MCF 10A (cell line): ENCODE data around the gene USP35. TPM values are rescaled to one million over a fixed set of nuclear protein-coding genes. Genes with fewer than 3 reads are reported as not detected.

Experiments used
- BruUV-seq: library from RNA; stranded (reverse); fragments of 400-500 nt; replicated peaks from 2 replicates; lab custom pipeline; 2021; lab: Mats Ljungman, UMichigan
- CTCF ChIA-PET: fragments of 300-600 bp; sonication (Branson Sonifier 250); formaldehyde crosslinking; extraction: SDS; loops from one replicate; lab custom pipeline; 2021; ENCODE audit warnings: antibody characterized with exemption, inconsistent platforms; lab: Yijun Ruan, JAX
- POLR2A ChIA-PET: fragments of 300-600, 350-650 bp; sonication (Branson Sonifier 250); formaldehyde crosslinking; extraction: SDS; loops from one replicate; lab custom pipeline; 2020; ENCODE audit warnings: antibody characterized with exemption, inconsistent platforms; lab: Yijun Ruan, JAX
- DNase-seq: peaks from one replicate; pipeline ENCODE4 v3.0.0-alpha.2; 2018; ENCODE audit not compliant: unreplicated experiment
- H3K27ac Mint-ChIP-seq: one replicate; pipeline ENCODE4 v1.8.0; 2022; ENCODE audit warnings: mild to moderate bottlenecking, low read depth, mixed read lengths; ENCODE audit not compliant: unreplicated experiment
- H3K27me3 Mint-ChIP-seq: one replicate; pipeline ENCODE4 v1.8.0; 2022; ENCODE audit warnings: mixed read lengths; ENCODE audit not compliant: insufficient read depth, unreplicated experiment
- H3K36me3 Mint-ChIP-seq: one replicate; pipeline ENCODE4 v1.8.0; 2022; ENCODE audit warnings: mild to moderate bottlenecking, moderate library complexity, mixed read lengths; ENCODE audit not compliant: insufficient read depth, unreplicated experiment
- H3K4me1 Mint-ChIP-seq: one replicate; pipeline ENCODE4 v1.8.0; 2022; ENCODE audit warnings: mixed read lengths; ENCODE audit not compliant: insufficient read depth, unreplicated experiment
- H3K4me3 Mint-ChIP-seq: one replicate; pipeline ENCODE4 v1.8.0; 2022; ENCODE audit warnings: mild to moderate bottlenecking, moderate library complexity, mixed read lengths; ENCODE audit not compliant: unreplicated experiment
- H3K9me3 Mint-ChIP-seq: one replicate; pipeline ENCODE4 v1.8.0; 2022; ENCODE audit warnings: mixed read lengths; ENCODE audit not compliant: unreplicated experiment
- CTCF ChIP-seq: fragments of 200-600 bp; IDR thresholded peaks from one replicate; pipeline ENCODE4 v1.8.0; 2022; ENCODE audit warnings: antibody characterized with exemption, mild to moderate bottlenecking; ENCODE audit not compliant: unreplicated experiment
- intact Hi-C: fragments of 100-400 bp; cut with micrococcal nuclease; formaldehyde crosslinking; loops from 2 replicates; pipeline ENCODE4 v1.14.1; 2022
- total RNA-seq: library from RNA; stranded (reverse); gene quantifications from 2 replicates; pipeline ENCODE4 v1.2.3, GENCODE V29; 2022

USP35 gene
- total RNA-seq, 1 experiment from 2014 or later: 6.7 TPM

- BruUV-seq: no TSS peak
- CTCF ChIA-PET: interaction anchor here (0.9 kb wide), 1 partner anchor 10 kb away, joined by 3 read pairs; no protein-coding TSS in a partner anchor
- no peak overlapping the region for H3K27ac Mint-ChIP-seq
- POLR2A ChIA-PET: interaction anchor here (0.7 kb wide), 1 partner anchor 392 kb away, joined by 3 read pairs; no protein-coding TSS in a partner anchor
- H3K27me3 Mint-ChIP-seq: no peaks in the 10 kb centered on the region
- no peak overlapping the region for H3K4me3 Mint-ChIP-seq
- no peaks in the 10 kb centered on the region for H3K9me3 Mint-ChIP-seq
- no peaks in the 10 kb centered on the region for H3K4me1 Mint-ChIP-seq
- intact Hi-C loops: no loop called here
- peaks cover 19% of the 10 kb centered on the region for H3K36me3 Mint-ChIP-seq
- DNase-seq: no peak
- no peak for TF ChIP-seq CTCF
These were observed 14.5 kb downstream of the USP35 start for GRCh38 chr11:78203184-78203583.

- POLR2A ChIA-PET: no interaction called here
- H3K27ac Mint-ChIP-seq: no peak overlapping the region
- no peaks in the 10 kb centered on the region for H3K4me1 Mint-ChIP-seq
- no TSS peak for BruUV-seq
- peaks cover 12% of the 10 kb centered on the region for H3K36me3 Mint-ChIP-seq
- H3K9me3 Mint-ChIP-seq: no peaks in the 10 kb centered on the region
- CTCF ChIA-PET: no interaction called here
- no peak for DNase-seq
- H3K4me3 Mint-ChIP-seq: no peak overlapping the region
- no peak for TF ChIP-seq CTCF
- H3K27me3 Mint-ChIP-seq: no peaks in the 10 kb centered on the region
- intact Hi-C loops: no loop called here
These were observed 16.5 kb downstream of the USP35 start for GRCh38 chr11:78205256-78205655.

- Mint-ChIP-seq H3K4me3 (no peak overlapping the region), H3K27ac (no peak overlapping the region), H3K4me1 (no peaks in the 10 kb centered on the region), H3K36me3 (peaks cover 12% of the 10 kb centered on the region), H3K27me3 (no peaks in the 10 kb centered on the region), H3K9me3 (no peaks in the 10 kb centered on the region)
- intact Hi-C loops: no loop called here
- TF ChIP-seq CTCF: no peak
- BruUV-seq: no TSS peak
- ChIA-PET CTCF (no interaction called here), POLR2A (no interaction called here)
- no peak for DNase-seq
These were observed 17.0 kb downstream of the USP35 start for GRCh38 chr11:78205691-78206090.

- no peaks in the 10 kb centered on the region for H3K9me3 Mint-ChIP-seq
- H3K27me3 Mint-ChIP-seq: no peaks in the 10 kb centered on the region
- DNase-seq: no peak
- no TSS peak for BruUV-seq
- H3K27ac Mint-ChIP-seq: no peak overlapping the region
- H3K4me1 Mint-ChIP-seq: no peaks in the 10 kb centered on the region
- H3K36me3 Mint-ChIP-seq: peaks cover 12% of the 10 kb centered on the region
- no peak for TF ChIP-seq CTCF
- H3K4me3 Mint-ChIP-seq: no peak overlapping the region
- POLR2A ChIA-PET: no interaction called here
- intact Hi-C loops: no loop called here
- CTCF ChIA-PET: no interaction called here
These were observed 19.0 kb downstream of the USP35 start for GRCh38 chr11:78207532-78208256.
